ENCODE results near the gene RALGDS. TPM values are rescaled to one million over a fixed set of nuclear protein-coding genes. Genes with fewer than 3 reads are reported as not detected.
A peak's percentile ranks its signal among the peaks of the same experiment; 100 is the strongest.

Gene RALGDS
- total and polyA plus RNA-seq, 9 of the 15 experiments (the other 6 are each of a cell fraction or from before 2014, with no cell fraction given): 0.75 to 43.3 (median 27.1) TPM

GRCh38 chr9:133105461-133105770 lies 15.6 kb downstream of the RALGDS start:
- no peak overlapping the region for H3K27ac ChIP-seq (ENCODE audit: extremely low read depth, low read depth, low read length)
- H3K36me3 ChIP-seq (ENCODE audit: control insufficient read depth, insufficient read depth, low read length): peaks cover 96% of the 10 kb centered on the region; the same call in 2 of the 3 replicates
- POLR2A ChIA-PET: interaction anchor here (0.7 to 2.3 kb wide), 3 partner anchors 9 to 28 kb away, joined by 3 to 7 read pairs (median 6); no protein-coding TSS in a partner anchor

GRCh38 chr9:133104718-133105460 lies 16.2 kb downstream of the RALGDS start:
- H3K4me3 ChIP-seq: no peak overlapping the region
- H3K27ac ChIP-seq (ENCODE audit: extremely low read depth, low read depth, low read length): no peak overlapping the region
- peaks cover 8% of the 10 kb centered on the region; the same call in 1 of the 2 replicates for H4K20me1 ChIP-seq (replicated peaks; ENCODE audit: control insufficient read depth, insufficient read depth, low read length)
- ATAC-seq (no peak), FAIRE-seq (no peak), DNase-seq (ENCODE audit: extremely low read depth in 1 of 4, low spot score in 3 of 4) (no peak)
- in situ Hi-C loops (cut with MboI) (loop anchor here (5.0 kb wide), 1 partner anchor 42 kb away; no protein-coding TSS in a partner anchor), intact Hi-C loops (cut with micrococcal nuclease) (no loop called here)
- TF ChIP-seq DNMT1 (IDR thresholded peaks at IDR 0.05) (no peak), NFXL1 (CRISPR knock-in tag; IDR thresholded peaks at IDR 0.05) (no peak), BHLHE40 (IDR thresholded peaks at IDR 0.05; ENCODE audit: low read length) (no peak), TBP (optimal IDR thresholded peaks at IDR 0.05; ENCODE audit: low read depth, low read length) (no peak), ZNF253 (CRISPR knock-in tag; conservative IDR thresholded peaks at IDR 0.05) (no peak), ZNF133 (CRISPR knock-in tag; IDR thresholded peaks at IDR 0.05) (no peak), ZNF134 (CRISPR knock-in tag; conservative IDR thresholded peaks at IDR 0.05) (no peak), ZBTB1 (CRISPR knock-in tag; IDR thresholded peaks at IDR 0.05; ENCODE audit: borderline replicate concordance, low read depth) (no peak), ATF1 (CRISPR knock-in tag; IDR thresholded peaks at IDR 0.05) (no peak), ATF1 (tag; IDR thresholded peaks at IDR 0.05) (no peak), ETV1 (tag; conservative IDR thresholded peaks at IDR 0.05; ENCODE audit: low read depth) (no peak), ZNF324 (CRISPR knock-in tag; IDR thresholded peaks at IDR 0.05) (no peak), SNIP1 (IDR thresholded peaks at IDR 0.05; ENCODE audit: low read depth) (no peak)
- H3K9me3 ChIP-seq (replicated peaks; ENCODE audit: control insufficient read depth, insufficient read depth, low read depth, low read length): no peaks in the 10 kb centered on the region
- ChIA-PET POLR2A (interaction anchor here (2.3 kb wide), 1 partner anchor 10 kb away, joined by 7 read pairs; no protein-coding TSS in a partner anchor), CTCF (ENCODE audit: low intra/inter-chr PET ratio) (interaction anchor here (3.0 to 3.7 kb wide), 2 partner anchors 39 to 42 kb away, joined by 26 read pairs; no protein-coding TSS in a partner anchor)
- peaks cover 3% of the 10 kb centered on the region for H3K9me1 ChIP-seq (ENCODE audit: control insufficient read depth, insufficient read depth, low read length)
- WGBS (ENCODE audit: insufficient coverage, low coverage, missing lambda C conversion rate): 95% methylated on average over 12 of the region's 15 CpGs
- no peak overlapping the region for H2AFZ ChIP-seq (ENCODE audit: low read depth, low read length)
- H3K27me3 ChIP-seq (ENCODE audit: control insufficient read depth in 2 of 2, insufficient read depth in 2 of 2, low read length in 2 of 2): no peaks in the 10 kb centered on the region
- H3K79me2 ChIP-seq (ENCODE audit: control insufficient read depth, insufficient read depth, low read length): no peaks in the 10 kb centered on the region
- BruUV-seq (replicated peaks): no TSS peak
- H3K4me2 ChIP-seq (ENCODE audit: insufficient read depth, low read length): no peak overlapping the region
- H3K36me3 ChIP-seq (ENCODE audit: control insufficient read depth, insufficient read depth, low read length): peaks cover 96% of the 10 kb centered on the region; the same call in 2 of the 3 replicates
- 0 out of 4 replicates have a peak overlapping the region, but pooled peaks of 1 of the 2 experiments have one; percentile 20 for H3K9ac ChIP-seq (ENCODE audit: insufficient read depth in 1 of 2, low read depth in 2 of 2, low read length in 2 of 2)
- H3K4me1 ChIP-seq (replicated peaks in 1 of 2; ENCODE audit: control insufficient read depth in 2 of 2, insufficient read depth in 2 of 2, low read length in 2 of 2): peaks cover 0 to 12% of the 10 kb centered on the region in 2 experiments; a peak in 2 of 5 replicates

More at GRCh38 chr9:133105461-133105770, 15.6 kb downstream of the RALGDS start:
- no peaks in the 10 kb centered on the region for H3K79me2 ChIP-seq (ENCODE audit: control insufficient read depth, insufficient read depth, low read length)
- no peaks in the 10 kb centered on the region for H3K9me3 ChIP-seq (replicated peaks; ENCODE audit: control insufficient read depth, insufficient read depth, low read depth, low read length)
- peaks cover 8% of the 10 kb centered on the region; the same call in 1 of the 2 replicates for H4K20me1 ChIP-seq (replicated peaks; ENCODE audit: control insufficient read depth, insufficient read depth, low read length)
- intact Hi-C loops (cut with micrococcal nuclease): no loop called here
- 0 out of 2 replicates have a peak, but pooled peaks have one; percentile 42 for TF ChIP-seq POLR2G (IDR thresholded peaks at IDR 0.05; ENCODE audit: low read depth, low read length)
- no peak for TF ChIP-seq NBN (IDR thresholded peaks at IDR 0.05; ENCODE audit: low read depth)
- H3K27me3 ChIP-seq (ENCODE audit: control insufficient read depth in 2 of 2, insufficient read depth in 2 of 2, low read length in 2 of 2): no peaks in the 10 kb centered on the region
- FAIRE-seq: no peak
- in situ Hi-C loops (cut with MboI): loop anchor here (5.0 kb wide), 1 partner anchor 42 kb away; no protein-coding TSS in a partner anchor
- H2AFZ ChIP-seq (ENCODE audit: low read depth, low read length): no peak overlapping the region
- no peak for ATAC-seq
- H3K9me1 ChIP-seq (ENCODE audit: control insufficient read depth, insufficient read depth, low read length): peaks cover 3% of the 10 kb centered on the region
- CTCF ChIA-PET (ENCODE audit: low intra/inter-chr PET ratio): interaction anchor here (3.0 kb wide), 1 partner anchor 42 kb away, joined by 26 read pairs; no protein-coding TSS in a partner anchor
- no peak overlapping the region for H3K4me3 ChIP-seq
- no peak for DNase-seq (ENCODE audit: extremely low read depth in 1 of 4, low spot score in 3 of 4)
- peaks cover 0 to 12% of the 10 kb centered on the region in 2 experiments; a peak in 2 of 5 replicates for H3K4me1 ChIP-seq (replicated peaks in 1 of 2; ENCODE audit: control insufficient read depth in 2 of 2, insufficient read depth in 2 of 2, low read length in 2 of 2)
- 0 out of 4 replicates have a peak overlapping the region, but pooled peaks of 1 of the 2 experiments have one; percentile 20 for H3K9ac ChIP-seq (ENCODE audit: insufficient read depth in 1 of 2, low read depth in 2 of 2, low read length in 2 of 2)
- H3K4me2 ChIP-seq (ENCODE audit: insufficient read depth, low read length): no peak overlapping the region
- WGBS (ENCODE audit: insufficient coverage, low coverage, missing lambda C conversion rate): 87% methylated on average over 6 of the region's 7 CpGs
- no TSS peak for BruUV-seq (replicated peaks)
